K562 (cell line): Measurements from ENCODE around the gene ENTPD6. TPM values are rescaled to one million over a fixed set of nuclear protein-coding genes. Genes with fewer than 3 reads are reported as not detected.

Experiments
- ATAC-seq: fragments of 200-7000 bp; cut with Tn5 transposase; 3 replicates; pipeline ENCODE4 v1.9.1; 2020; ENCODE audit warnings: moderate library complexity
- BruUV-seq: library from RNA; stranded (reverse); fragments of 400-500 nt; replicated peaks from 2 replicates; lab custom pipeline; 2021; lab: Mats Ljungman, UMichigan
- CTCF ChIA-PET: fragments of 300-600 bp; formaldehyde crosslinking; extraction: SDS; loops from one replicate; lab custom pipeline; 2021; ENCODE audit warnings: low intra/inter-chr PET ratio; lab: Yijun Ruan, JAX
- POLR2A ChIA-PET: fragments of 300-600, 350-650 bp; sonication (Branson Sonifier 250); formaldehyde crosslinking; extraction: SDS; loops from one replicate; lab custom pipeline; 2021; ENCODE audit warnings: antibody characterized with exemption, inconsistent platforms; lab: Yijun Ruan, JAX
- DNase-seq, 4 experiments: peaks; one replicate each; pipeline versions ENCODE4 v3.0.0 to v3.0.0-alpha.2; 2011 to 2018; ENCODE audit warnings: low spot score in 3 of 4, mixed read lengths in 3 of 4; ENCODE audit errors: extremely low read depth in 1 of 4
- FAIRE-seq: peaks from 2 replicates; lab custom pipeline; 2011; peaks lifted over from hg19 to GRCh38; lab: Jason Lieb, UNC
- H2AFZ ChIP-seq: 2 replicates; pipeline ENCODE4 v1.6.0; 2011; ENCODE audit warnings: low read depth, low read length, control low read depth, inconsistent platforms
- H3K27ac ChIP-seq: fragments of 200-600 bp; 3 replicates; pipeline ENCODE4 v1.8.0; 2011; ENCODE audit warnings: low read depth, mild to moderate bottlenecking, control low read depth, inconsistent platforms, low read length, moderate library complexity, mixed read lengths; ENCODE audit errors: extremely low read depth
- H3K27me3 ChIP-seq, 2 experiments: fragments of 300-600 bp in 1 of 2; 2 replicates in 1 of 2; 3 replicates in 1 of 2; pipeline versions ENCODE4 v1.6.0 to v1.8.0; 2011; ENCODE audit warnings: inconsistent platforms in 2 of 2, low read length in 2 of 2, mild to moderate bottlenecking in 1 of 2, mixed read lengths in 1 of 2, moderate library complexity in 1 of 2; ENCODE audit not compliant: control insufficient read depth in 2 of 2, insufficient read depth in 2 of 2
- H3K36me3 ChIP-seq: fragments of 300-600 bp; 3 replicates; pipeline ENCODE4 v1.8.0; 2011; ENCODE audit warnings: mild to moderate bottlenecking, low read length, inconsistent platforms; ENCODE audit not compliant: control insufficient read depth, insufficient read depth
- H3K4me1 ChIP-seq, 2 experiments: fragments of 200-600 bp in 1 of 2; replicated peaks in 1 of 2; 2 replicates in 1 of 2; 3 replicates in 1 of 2; pipeline versions ENCODE4 v1.5.1 to v1.8.0; 2011; ENCODE audit warnings: inconsistent platforms in 2 of 2, low read length in 2 of 2, mild to moderate bottlenecking in 1 of 2, mixed read lengths in 1 of 2, moderate library complexity in 1 of 2; ENCODE audit not compliant: control insufficient read depth in 2 of 2, insufficient read depth in 2 of 2
- H3K4me2 ChIP-seq: 2 replicates; pipeline ENCODE4 v1.6.1; 2011; ENCODE audit warnings: low read length, control low read depth, inconsistent platforms, mixed read lengths; ENCODE audit not compliant: insufficient read depth
- H3K4me3 ChIP-seq: fragments of 200-600 bp; sonication (generic), shearing (Covaris generic); 2 replicates; pipeline ENCODE4 v1.5.1; 2016; ENCODE audit warnings: control low read depth, inconsistent platforms
- H3K79me2 ChIP-seq: fragments of 200-600 bp; 3 replicates; pipeline ENCODE4 v1.8.0; 2011; ENCODE audit warnings: low read length, inconsistent platforms; ENCODE audit not compliant: control insufficient read depth, insufficient read depth
- H3K9ac ChIP-seq, 2 experiments: 2 replicates each; pipeline versions ENCODE4 v1.6.0 to v1.6.1; 2011; ENCODE audit warnings: low read depth in 2 of 2, low read length in 2 of 2, control low read depth in 1 of 2, inconsistent platforms in 1 of 2, mild to moderate bottlenecking in 1 of 2, mixed read lengths in 1 of 2; ENCODE audit not compliant: insufficient read depth in 1 of 2
- H3K9me1 ChIP-seq: one replicate; pipeline ENCODE4 v1.6.0; 2011; ENCODE audit warnings: inconsistent platforms, mild to moderate bottlenecking, low read length, moderate library complexity; ENCODE audit not compliant: control insufficient read depth, insufficient read depth
- H3K9me3 ChIP-seq: replicated peaks from 2 replicates; pipeline ENCODE4 v1.5.1; 2011; ENCODE audit warnings: low read depth, low read length, inconsistent platforms; ENCODE audit not compliant: control insufficient read depth, insufficient read depth
- H4K20me1 ChIP-seq: replicated peaks from 2 replicates; pipeline ENCODE4 v1.6.1; 2011; ENCODE audit warnings: low read length, inconsistent platforms, mixed read lengths; ENCODE audit not compliant: control insufficient read depth, insufficient read depth
- CXXC5 ChIP-seq: fragments of 250-450 bp; sonication (Bioruptor Pico); IDR thresholded peaks from 2 replicates; pipeline ENCODE4 v1.8.0; 2022; ENCODE audit warnings: inconsistent platforms, mild to moderate bottlenecking, moderate library complexity
- KLF10 ChIP-seq: fragments of 250-450 bp; sonication (Bioruptor Pico); IDR thresholded peaks from 2 replicates; pipeline ENCODE4 v1.6.1; 2021; ENCODE audit warnings: matching md5 sums
- NR2F6 ChIP-seq: fragments of 450-650 bp; formaldehyde crosslinking; IDR thresholded peaks from 2 replicates; pipeline ENCODE4 v1.4.0; 2020; ENCODE audit warnings: mild to moderate bottlenecking
- SMAD2 ChIP-seq: fragments of 150-350 bp; IDR thresholded peaks from 2 replicates; pipeline ENCODE4 v1.6.1; 2014; ENCODE audit warnings: low read depth, mild to moderate bottlenecking, low read length
- ZEB2 ChIP-seq: fragments of 450-650 bp; IDR thresholded peaks from 2 replicates; pipeline ENCODE4 v1.6.1; 2016
- ZKSCAN1 ChIP-seq: fragments of 150-350 bp; IDR thresholded peaks from 2 replicates; pipeline ENCODE4 v1.6.1; 2016; ENCODE audit warnings: low read depth, low read length
- ZKSCAN8 ChIP-seq: fragments of 200-800 bp; sonication (Bioruptor generic); IDR thresholded peaks from 2 replicates; pipeline ENCODE4 v1.6.1; 2016; ENCODE audit warnings: missing genetic modification characterization, missing compliant biosample characterization
- ZNF324 ChIP-seq: fragments of 250-450 bp; sonication (Bioruptor Pico); IDR thresholded peaks from 2 replicates; pipeline ENCODE4 v1.4.0; 2020; ENCODE audit warnings: mild to moderate bottlenecking
- ZNF561 ChIP-seq: fragments of 450-650 bp; formaldehyde crosslinking; conservative IDR thresholded peaks from 2 replicates; pipeline ENCODE4 v1.4.0; 2020; ENCODE audit warnings: mild to moderate bottlenecking, moderate library complexity
- WGBS: fragments of 100-300 bp; shearing (Covaris generic); methylation state at CpG from one replicate; pipeline ENCODE4 v1.1.6; 2016; ENCODE audit warnings: low coverage, mixed read lengths; ENCODE audit not compliant: insufficient coverage; ENCODE audit errors: missing lambda C conversion rate; 5-methylcytosine and 5-hydroxymethylcytosine counted together
- in situ Hi-C: fragments of 300-500 bp; cut with MboI; formaldehyde crosslinking; loops from 4 replicates; pipeline ENCODE4 v1.15.0; 2018; ENCODE audit warnings: inconsistent platforms, mixed read lengths
- intact Hi-C: fragments of 100-400 bp; cut with micrococcal nuclease; formaldehyde crosslinking; loops from 2 replicates; pipeline ENCODE4 v1.14.2; 2022
- polyA plus RNA-seq, 8 experiments: library from polyadenylated mRNA; depleted of rRNA in 4 of 8; stranded (reverse) in 5 of 8; unstranded in 3 of 8; fragments of >200 nt; fragmentation: Nextera tagmentation in 2 of 8; fragmentation: Illumina TruSeq in 1 of 8; extraction: Ambion mirVana in 2 of 8; extraction: Trizol in 1 of 8; gene quantifications; 2 replicates each; pipeline versions ENCODE4 v1.2.1 to v1.2.3, GENCODE V29; 2011 to 2014; ENCODE audit warnings: inconsistent platforms in 1 of 8, missing spikeins in 1 of 8
- total RNA-seq, 7 experiments: library from RNA; depleted of rRNA in 6 of 7; stranded (reverse); fragments of >200 nt in 6 of 7; fragmentation: Illumina TruSeq in 2 of 7; extraction: Trizol in 2 of 7; gene quantifications; 2 replicates each; pipeline versions ENCODE4 v1.2.1 to v1.2.3, GENCODE V29; 2011 to 2021; ENCODE audit warnings: low replicate concordance in 1 of 7
- TF ChIP-seq, protein P1 (sequence below): fragments of 250-450 bp; sonication (Bioruptor Pico); IDR thresholded peaks from 2 replicates; pipeline ENCODE4 v1.9.0; 2021; ENCODE audit warnings: mild to moderate bottlenecking
- TF ChIP-seq, protein P2 (sequence below), 2 experiments: fragments of 450-650 bp; conservative IDR thresholded peaks; 2 replicates each; pipeline ENCODE4 v1.6.1; 2017; ENCODE audit warnings: mild to moderate bottlenecking in 2 of 2, moderate library complexity in 2 of 2

The ENTPD6 gene
- total and polyA plus RNA-seq, 9 of the 15 experiments (the other 6 are each of a cell fraction or from before 2014, with no cell fraction given): 0.82 to 36.8 (median 22.4) TPM

DNA sequence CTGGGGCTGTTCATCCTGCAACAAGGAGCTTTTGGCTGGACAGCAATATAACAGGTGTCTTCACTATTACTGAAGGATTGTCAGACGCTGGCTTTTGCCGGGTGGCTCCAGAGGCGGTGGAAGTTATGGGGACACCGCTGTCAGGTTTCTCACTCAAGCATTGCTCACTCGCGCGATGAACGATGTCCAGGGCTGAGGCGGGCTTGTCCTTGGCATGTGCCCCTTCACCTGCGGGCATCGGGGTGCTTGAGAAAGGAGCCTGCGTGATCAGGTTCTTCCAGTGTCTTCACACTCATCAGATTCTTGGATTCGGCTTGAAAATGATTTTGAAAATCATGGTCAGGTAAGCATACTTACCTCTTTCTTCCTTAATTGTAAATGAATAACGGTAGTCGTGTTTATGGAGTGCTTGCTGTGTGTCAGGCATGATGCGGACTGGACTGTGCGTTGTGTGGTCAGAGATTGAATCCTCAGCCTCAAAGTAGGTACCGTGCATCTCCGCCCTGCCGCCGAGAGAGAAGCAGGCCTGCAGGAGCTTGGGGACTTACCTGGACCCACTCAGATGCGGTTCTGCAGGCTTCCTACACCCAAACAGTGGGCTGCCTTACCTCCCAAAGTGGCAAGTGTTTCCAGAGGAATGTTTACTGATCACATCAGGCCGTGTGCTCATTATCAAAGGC lies 34.1 kb downstream of the ENTPD6 start:
- Histone ChIP-seq H3K27ac (no peak overlapping the region), H3K9me3 (no peaks in the 10 kb centered on the region), H3K4me2 (no peak overlapping the region), H3K4me1 (peaks cover 18 to 26% of the 10 kb centered on the region in 2 experiments; a peak in 4 of 5 replicates), H3K27me3 (no peaks in the 10 kb centered on the region), H3K4me3 (no peak overlapping the region), H3K79me2 (no peaks in the 10 kb centered on the region), H3K9me1 (peaks cover 3% of the 10 kb centered on the region), H3K36me3 (no peaks in the 10 kb centered on the region), H2AFZ (no peak overlapping the region), H3K9ac (peak overlapping the region in 1 of 2 experiments; percentile 31; a peak in 1 of 4 replicates), H4K20me1 (0 out of 2 replicates have a peak, but pooled peaks cover 3% of the 10 kb centered on the region)
- TF ChIP-seq ZEB2: no peak
- TF ChIP-seq CXXC5: no peak
- TF ChIP-seq ZNF324 (CRISPR knock-in tag): no peak
- TF ChIP-seq ZKSCAN1: no peak
- no peak for TF ChIP-seq SMAD2
- TF ChIP-seq ZNF561 (CRISPR knock-in tag): no peak
- TF ChIP-seq, protein P1, sequence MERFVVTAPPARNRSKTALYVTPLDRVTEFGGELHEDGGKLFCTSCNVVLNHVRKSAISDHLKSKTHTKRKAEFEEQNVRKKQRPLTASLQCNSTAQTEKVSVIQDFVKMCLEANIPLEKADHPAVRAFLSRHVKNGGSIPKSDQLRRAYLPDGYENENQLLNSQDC: no peak
- TF ChIP-seq, protein P2, sequence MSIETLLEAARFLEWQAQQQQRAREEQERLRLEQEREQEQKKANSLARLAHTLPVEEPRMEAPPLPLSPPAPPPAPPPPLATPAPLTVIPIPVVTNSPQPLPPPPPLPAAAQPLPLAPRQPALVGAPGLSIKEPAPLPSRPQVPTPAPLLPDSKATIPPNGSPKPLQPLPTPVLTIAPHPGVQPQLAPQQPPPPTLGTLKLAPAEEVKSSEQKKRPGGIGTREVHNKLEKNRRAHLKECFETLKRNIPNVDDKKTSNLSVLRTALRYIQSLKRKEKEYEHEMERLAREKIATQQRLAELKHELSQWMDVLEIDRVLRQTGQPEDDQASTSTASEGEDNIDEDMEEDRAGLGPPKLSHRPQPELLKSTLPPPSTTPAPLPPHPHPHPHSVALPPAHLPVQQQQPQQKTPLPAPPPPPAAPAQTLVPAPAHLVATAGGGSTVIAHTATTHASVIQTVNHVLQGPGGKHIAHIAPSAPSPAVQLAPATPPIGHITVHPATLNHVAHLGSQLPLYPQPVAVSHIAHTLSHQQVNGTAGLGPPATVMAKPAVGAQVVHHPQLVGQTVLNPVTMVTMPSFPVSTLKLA (conservative IDR thresholded peaks at IDR 0.05): no peak
- TF ChIP-seq KLF10 (CRISPR knock-in tag): no peak
- no peak for TF ChIP-seq ZKSCAN8 (CRISPR knock-in tag)
- no peak for TF ChIP-seq NR2F6
- FAIRE-seq (no peak), DNase-seq (no peak), ATAC-seq (no peak)
- in situ Hi-C loops (no loop called here), intact Hi-C loops (no loop called here)
- 80% methylated on average over 21 of the region's 23 CpGs for WGBS
- ChIA-PET POLR2A (interaction anchor here (0.6 to 1.8 kb wide), 2 partner anchors 18 to 178 kb away, joined by 4 to 6 read pairs; partner anchors contain the start of genes GINS1 and PYGB), CTCF (no interaction called here)
- BruUV-seq: no TSS peak
